Ectodermal cell (in vitro differentiated cells): ENCODE results near the gene MKNK1.
A peak's percentile ranks its signal among the peaks of the same experiment; 100 is the strongest.

ENCODE experiments used
- H3K27ac ChIP-seq: 2 replicates; pipeline ENCODE4 v1.7.0; 2013; ENCODE audit warnings: mild to moderate bottlenecking, low read depth, low read length; ENCODE audit not compliant: insufficient read depth, poor library complexity, severe bottlenecking
- H3K27me3 ChIP-seq: 2 replicates; pipeline ENCODE4 v1.7.0; 2013; ENCODE audit warnings: mild to moderate bottlenecking, low read length; ENCODE audit not compliant: insufficient read depth, control insufficient read depth, poor library complexity, severe bottlenecking
- H3K36me3 ChIP-seq: one replicate; pipeline ENCODE4 v1.7.0; 2013; ENCODE audit warnings: low read length; ENCODE audit not compliant: control insufficient read depth, insufficient read depth
- H3K4me1 ChIP-seq: one replicate; pipeline ENCODE4 v1.7.0; 2013; ENCODE audit warnings: low read length; ENCODE audit not compliant: control insufficient read depth, insufficient read depth
- H3K4me3 ChIP-seq: 2 replicates; pipeline ENCODE4 v1.7.0; 2013; ENCODE audit warnings: low read depth, low read length, control low read depth; ENCODE audit not compliant: insufficient read depth
- H3K9me3 ChIP-seq: 2 replicates; pipeline ENCODE4 v1.7.0; 2013; ENCODE audit warnings: mild to moderate bottlenecking, low read length, moderate library complexity; ENCODE audit not compliant: control insufficient read depth
- WGBS, 2 experiments: methylation state at CpG; one replicate each; pipeline ENCODE4 v1.1.7; 2013; ENCODE audit warnings: missing lambda C conversion rate in 2 of 2; 5-methylcytosine and 5-hydroxymethylcytosine counted together

Gene MKNK1

GRCh38 chr1:46619656-46620258 lies 15.7 kb upstream of the MKNK1 start:
- Histone ChIP-seq H3K27ac (no peak overlapping the region), H3K4me1 (peaks cover 9% of the 10 kb centered on the region), H3K27me3 (peaks cover 16% of the 10 kb centered on the region), H3K36me3 (no peaks in the 10 kb centered on the region), H3K9me3 (no peaks in the 10 kb centered on the region), H3K4me3 (no peak overlapping the region)
- WGBS, 2 experiments = 92 to 94% methylated on average over 5 of the region's 5 CpGs

- Histone ChIP-seq H3K4me1 (peaks cover 14% of the 10 kb centered on the region), H3K27me3 (peaks cover 16% of the 10 kb centered on the region), H3K36me3 (no peaks in the 10 kb centered on the region), H3K27ac (no peak overlapping the region), H3K4me3 (no peak overlapping the region), H3K9me3 (no peaks in the 10 kb centered on the region)
- WGBS, 2 experiments = 86 to 98% methylated on average over 4 of the region's 4 CpGs
Observed at GRCh38 chr1:46618754-46619415, 14.8 kb upstream of the MKNK1 start.

GRCh38 chr1:46617833-46618232 lies 13.8 kb upstream of the MKNK1 start:
- WGBS, 2 experiments = 91 to 95% methylated on average over 3 of the region's 3 CpGs

GRCh38 chr1:46617108-46617800 lies 13.2 kb upstream of the MKNK1 start:
- H3K27ac ChIP-seq = no peak overlapping the region
- 63 to 70% methylated on average over 7 to 10 of the region's 10 CpGs for WGBS, 2 experiments

More at GRCh38 chr1:46617833-46618232, 13.8 kb upstream of the MKNK1 start:
- H3K4me3 ChIP-seq = no peak overlapping the region
- H3K4me1 ChIP-seq = peaks cover 22% of the 10 kb centered on the region
- no peak overlapping the region for H3K27ac ChIP-seq
- H3K27me3 ChIP-seq = peaks cover 16% of the 10 kb centered on the region
- no peaks in the 10 kb centered on the region for H3K9me3 ChIP-seq
- H3K36me3 ChIP-seq = no peaks in the 10 kb centered on the region

GRCh38 chr1:46616277-46617107 lies 12.4 kb upstream of the MKNK1 start, which contains the start of gene MOB3C:
TSS of gene MOB3C (minus strand) at chr1:46616811. CDS start at chr1:46613321, 3,490 bp downstream.
- Histone ChIP-seq H3K27ac (no peak within 1 kb of the TSS), H3K27me3 (peaks cover 16% of the 10 kb centered on the region), H3K4me3 (peak within 1 kb of the TSS; percentile 63), H3K4me1 (peaks cover 27% of the 10 kb centered on the region), H3K9me3 (no peaks in the 10 kb centered on the region), H3K36me3 (no peaks in the 10 kb centered on the region)
- 4% methylated on average over 59 to 62 of the region's 62 CpGs for WGBS, 2 experiments

More at GRCh38 chr1:46617108-46617800, 13.2 kb upstream of the MKNK1 start:
- peaks cover 22% of the 10 kb centered on the region for H3K4me1 ChIP-seq
- H3K4me3 ChIP-seq = peak overlapping the region; percentile 63
- H3K36me3 ChIP-seq = no peaks in the 10 kb centered on the region
- H3K9me3 ChIP-seq = no peaks in the 10 kb centered on the region
- peaks cover 16% of the 10 kb centered on the region for H3K27me3 ChIP-seq

- 92 to 94% methylated on average over 3 of the region's 3 CpGs for WGBS, 2 experiments
- no peaks in the 10 kb centered on the region for H3K36me3 ChIP-seq
- no peaks in the 10 kb centered on the region for H3K9me3 ChIP-seq
- peaks cover 31% of the 10 kb centered on the region for H3K4me1 ChIP-seq
- H3K4me3 ChIP-seq = peak overlapping the region; percentile 63
- peaks cover 16% of the 10 kb centered on the region for H3K27me3 ChIP-seq
- no peak overlapping the region for H3K27ac ChIP-seq
Observed at GRCh38 chr1:46615735-46616134, 11.7 kb upstream of the MKNK1 start.

GRCh38 chr1:46615088-46615487 lies 11.0 kb upstream of the MKNK1 start:
- no peaks in the 10 kb centered on the region for H3K36me3 ChIP-seq
- no peak overlapping the region for H3K4me3 ChIP-seq
- H3K4me1 ChIP-seq = peaks cover 31% of the 10 kb centered on the region
- H3K9me3 ChIP-seq = no peaks in the 10 kb centered on the region
- H3K27ac ChIP-seq = no peak overlapping the region
- WGBS, 2 experiments = 88% methylated on average over 2 of the region's 2 CpGs
- peaks cover 16% of the 10 kb centered on the region for H3K27me3 ChIP-seq

- Histone ChIP-seq H3K4me3 (no peak overlapping the region), H3K9me3 (no peaks in the 10 kb centered on the region), H3K4me1 (peaks cover 31% of the 10 kb centered on the region), H3K36me3 (no peaks in the 10 kb centered on the region), H3K27ac (no peak overlapping the region), H3K27me3 (peaks cover 16% of the 10 kb centered on the region)
- 68 to 79% methylated on average over 2 of the region's 2 CpGs for WGBS, 2 experiments
Observed at GRCh38 chr1:46614604-46614984, 10.5 kb upstream of the MKNK1 start.

GRCh38 chr1:46613661-46614603 lies 9.9 kb upstream of the MKNK1 start:
- peaks cover 31% of the 10 kb centered on the region for H3K4me1 ChIP-seq
- peak overlapping the region; percentile 75 for H3K27ac ChIP-seq
- 2 to 4% methylated on average over 15 to 16 of the region's 16 CpGs for WGBS, 2 experiments
- peaks cover 16% of the 10 kb centered on the region for H3K27me3 ChIP-seq
- no peaks in the 10 kb centered on the region for H3K9me3 ChIP-seq
- no peaks in the 10 kb centered on the region for H3K36me3 ChIP-seq
- H3K4me3 ChIP-seq = peak overlapping the region; percentile 22
